ENCODE results near the gene CEP95. TPM values are rescaled to one million over a fixed set of nuclear protein-coding genes. Genes with fewer than 3 reads are reported as not detected.

CEP95 gene
- polyA plus RNA-seq, 4 donors: 17.1 to 75.0 (median 53.4) TPM

- no peaks in the 10 kb centered on the region for H3K27me3 ChIP-seq (ENCODE audit: control insufficient read depth in 3 of 3, insufficient read depth in 3 of 3, low read length in 3 of 3)
- peaks cover 4 to 14% (median 13%) of the 10 kb centered on the region in 3 donors for H3K36me3 ChIP-seq (ENCODE audit: control insufficient read depth in 3 of 3, insufficient read depth in 2 of 3, low read depth in 1 of 3, low read length in 3 of 3)
- FAIRE-seq (no peak), DNase-seq (no peak)
- no peaks in the 10 kb centered on the region for H3K9me3 ChIP-seq (ENCODE audit: control insufficient read depth in 2 of 2, insufficient read depth in 1 of 2, low read depth in 1 of 2, low read length in 1 of 2)
- 91 to 95% (median 94%) methylated on average over 6 of the region's 6 CpGs for WGBS, 3 donors
- H3K27ac ChIP-seq (ENCODE audit: low read depth in 1 of 3, low read length in 2 of 3): no peak overlapping the region
- no peak overlapping the region for H3K4me3 ChIP-seq (ENCODE audit: low read depth in 1 of 3, low read length in 3 of 3)
- peaks cover 0 to 6% (median 0%) of the 10 kb centered on the region in 3 donors for H3K4me1 ChIP-seq (ENCODE audit: control insufficient read depth in 3 of 3, insufficient read depth in 2 of 3, low read depth in 1 of 3, low read length in 2 of 3)
Observed at GRCh38 chr17:64509179-64509578, 2.4 kb downstream of the CEP95 start.

GRCh38 chr17:64515419-64515818 lies 8.6 kb downstream of the CEP95 start:
- no peak for FAIRE-seq

GRCh38 chr17:64515829-64516228 lies 9.1 kb downstream of the CEP95 start:
- DNase-seq (no peak), FAIRE-seq (no peak)
- Histone ChIP-seq H3K9me3 (ENCODE audit: control insufficient read depth in 2 of 2, insufficient read depth in 1 of 2, low read depth in 1 of 2, low read length in 1 of 2) (no peaks in the 10 kb centered on the region), H3K36me3 (ENCODE audit: control insufficient read depth in 3 of 3, insufficient read depth in 2 of 3, low read depth in 1 of 3, low read length in 3 of 3) (peaks cover 6 to 29% (median 21%) of the 10 kb centered on the region in 3 donors), H3K4me3 (ENCODE audit: low read depth in 1 of 3, low read length in 3 of 3) (no peak overlapping the region), H3K27ac (ENCODE audit: low read depth in 1 of 3, low read length in 2 of 3) (no peak overlapping the region), H3K4me1 (ENCODE audit: control insufficient read depth in 3 of 3, insufficient read depth in 2 of 3, low read depth in 1 of 3, low read length in 2 of 3) (no peaks in the 10 kb centered on the region), H3K27me3 (ENCODE audit: control insufficient read depth in 3 of 3, insufficient read depth in 3 of 3, low read length in 3 of 3) (no peaks in the 10 kb centered on the region)
- 85 to 92% (median 92%) methylated on average over 1 of the region's 1 CpG for WGBS, 3 donors

More at GRCh38 chr17:64515419-64515818, 8.6 kb downstream of the CEP95 start:
- Histone ChIP-seq H3K27ac (ENCODE audit: low read depth in 1 of 3, low read length in 2 of 3) (no peak overlapping the region), H3K4me3 (ENCODE audit: low read depth in 1 of 3, low read length in 3 of 3) (no peak overlapping the region), H3K4me1 (ENCODE audit: control insufficient read depth in 3 of 3, insufficient read depth in 2 of 3, low read depth in 1 of 3, low read length in 2 of 3) (no peaks in the 10 kb centered on the region), H3K27me3 (ENCODE audit: control insufficient read depth in 3 of 3, insufficient read depth in 3 of 3, low read length in 3 of 3) (no peaks in the 10 kb centered on the region), H3K9me3 (ENCODE audit: control insufficient read depth in 2 of 2, insufficient read depth in 1 of 2, low read depth in 1 of 2, low read length in 1 of 2) (no peaks in the 10 kb centered on the region), H3K36me3 (ENCODE audit: control insufficient read depth in 3 of 3, insufficient read depth in 2 of 3, low read depth in 1 of 3, low read length in 3 of 3) (peaks cover 6 to 30% (median 21%) of the 10 kb centered on the region in 3 donors)
- DNase-seq: no peak
- WGBS, 3 donors: 82 to 100% (median 88%) methylated on average over 2 of the region's 2 CpGs

GRCh38 chr17:64519601-64520000 lies 12.8 kb downstream of the CEP95 start:
- no peaks in the 10 kb centered on the region for H3K9me3 ChIP-seq (ENCODE audit: control insufficient read depth in 2 of 2, insufficient read depth in 1 of 2, low read depth in 1 of 2, low read length in 1 of 2)
- peaks cover 9 to 47% (median 17%) of the 10 kb centered on the region in 3 donors for H3K36me3 ChIP-seq (ENCODE audit: control insufficient read depth in 3 of 3, insufficient read depth in 2 of 3, low read depth in 1 of 3, low read length in 3 of 3)
- no peaks in the 10 kb centered on the region for H3K4me1 ChIP-seq (ENCODE audit: control insufficient read depth in 3 of 3, insufficient read depth in 2 of 3, low read depth in 1 of 3, low read length in 2 of 3)
- DNase-seq (no peak), FAIRE-seq (no peak)
- WGBS, 3 donors: 93 to 98% (median 94%) methylated on average over 6 of the region's 6 CpGs
- H3K27me3 ChIP-seq (ENCODE audit: control insufficient read depth in 3 of 3, insufficient read depth in 3 of 3, low read length in 3 of 3): no peaks in the 10 kb centered on the region
- no peak overlapping the region for H3K4me3 ChIP-seq (ENCODE audit: low read depth in 1 of 3, low read length in 3 of 3)
- H3K27ac ChIP-seq (ENCODE audit: low read depth in 1 of 3, low read length in 2 of 3): no peak overlapping the region

GRCh38 chr17:64520359-64520758 lies 13.6 kb downstream of the CEP95 start:
- FAIRE-seq: no peak
- peaks cover 12 to 52% (median 13%) of the 10 kb centered on the region in 3 donors for H3K36me3 ChIP-seq (ENCODE audit: control insufficient read depth in 3 of 3, insufficient read depth in 2 of 3, low read depth in 1 of 3, low read length in 3 of 3)
- H3K27me3 ChIP-seq (ENCODE audit: control insufficient read depth in 3 of 3, insufficient read depth in 3 of 3, low read length in 3 of 3): no peaks in the 10 kb centered on the region
- 96 to 98% (median 96%) methylated on average over 6 of the region's 6 CpGs for WGBS, 3 donors
- no peak for DNase-seq
- H3K9me3 ChIP-seq (ENCODE audit: control insufficient read depth in 2 of 2, insufficient read depth in 1 of 2, low read depth in 1 of 2, low read length in 1 of 2): no peaks in the 10 kb centered on the region
- H3K27ac ChIP-seq (ENCODE audit: low read depth in 1 of 3, low read length in 2 of 3): no peak overlapping the region
- no peaks in the 10 kb centered on the region for H3K4me1 ChIP-seq (ENCODE audit: control insufficient read depth in 3 of 3, insufficient read depth in 2 of 3, low read depth in 1 of 3, low read length in 2 of 3)
- H3K4me3 ChIP-seq (ENCODE audit: low read depth in 1 of 3, low read length in 3 of 3): no peak overlapping the region

GRCh38 chr17:64527914-64528313 lies 21.1 kb downstream of the CEP95 start:
- Histone ChIP-seq H3K27ac (ENCODE audit: low read depth in 1 of 3, low read length in 2 of 3) (no peak overlapping the region), H3K4me3 (ENCODE audit: low read depth in 1 of 3, low read length in 3 of 3) (no peak overlapping the region), H3K27me3 (ENCODE audit: control insufficient read depth in 3 of 3, insufficient read depth in 3 of 3, low read length in 3 of 3) (no peaks in the 10 kb centered on the region), H3K9me3 (ENCODE audit: control insufficient read depth in 2 of 2, insufficient read depth in 1 of 2, low read depth in 1 of 2, low read length in 1 of 2) (no peaks in the 10 kb centered on the region), H3K36me3 (ENCODE audit: control insufficient read depth in 3 of 3, insufficient read depth in 2 of 3, low read depth in 1 of 3, low read length in 3 of 3) (peaks cover 29 to 41% (median 36%) of the 10 kb centered on the region in 3 donors), H3K4me1 (ENCODE audit: control insufficient read depth in 3 of 3, insufficient read depth in 2 of 3, low read depth in 1 of 3, low read length in 2 of 3) (no peaks in the 10 kb centered on the region)
- no peak for DNase-seq
- 91 to 94% (median 93%) methylated on average over 2 of the region's 2 CpGs for WGBS, 3 donors
- no peak for FAIRE-seq

- Histone ChIP-seq H3K27me3 (ENCODE audit: control insufficient read depth in 3 of 3, insufficient read depth in 3 of 3, low read length in 3 of 3) (no peaks in the 10 kb centered on the region), H3K36me3 (ENCODE audit: control insufficient read depth in 3 of 3, insufficient read depth in 2 of 3, low read depth in 1 of 3, low read length in 3 of 3) (peaks cover 27 to 43% (median 42%) of the 10 kb centered on the region in 3 donors), H3K9me3 (ENCODE audit: control insufficient read depth in 2 of 2, insufficient read depth in 1 of 2, low read depth in 1 of 2, low read length in 1 of 2) (no peaks in the 10 kb centered on the region), H3K4me1 (ENCODE audit: control insufficient read depth in 3 of 3, insufficient read depth in 2 of 3, low read depth in 1 of 3, low read length in 2 of 3) (no peaks in the 10 kb centered on the region), H3K27ac (ENCODE audit: low read depth in 1 of 3, low read length in 2 of 3) (no peak overlapping the region), H3K4me3 (ENCODE audit: low read depth in 1 of 3, low read length in 3 of 3) (no peak overlapping the region)
- DNase-seq (no peak), FAIRE-seq (no peak)
- 95 to 98% (median 95%) methylated on average over 5 of the region's 5 CpGs for WGBS, 3 donors
Observed at GRCh38 chr17:64529221-64529620, 22.4 kb downstream of the CEP95 start.

- Histone ChIP-seq H3K36me3 (ENCODE audit: control insufficient read depth in 3 of 3, insufficient read depth in 2 of 3, low read depth in 1 of 3, low read length in 3 of 3) (peaks cover 24 to 48% (median 33%) of the 10 kb centered on the region in 3 donors), H3K27ac (ENCODE audit: low read depth in 1 of 3, low read length in 2 of 3) (no peak overlapping the region), H3K4me1 (ENCODE audit: control insufficient read depth in 3 of 3, insufficient read depth in 2 of 3, low read depth in 1 of 3, low read length in 2 of 3) (no peaks in the 10 kb centered on the region), H3K4me3 (ENCODE audit: low read depth in 1 of 3, low read length in 3 of 3) (no peak overlapping the region), H3K27me3 (ENCODE audit: control insufficient read depth in 3 of 3, insufficient read depth in 3 of 3, low read length in 3 of 3) (no peaks in the 10 kb centered on the region), H3K9me3 (ENCODE audit: control insufficient read depth in 2 of 2, insufficient read depth in 1 of 2, low read depth in 1 of 2, low read length in 1 of 2) (no peaks in the 10 kb centered on the region)
- no peak for DNase-seq
- WGBS, 3 donors: 70 to 79% (median 74%) methylated on average over 5 of the region's 5 CpGs
- no peak for FAIRE-seq
Observed at GRCh38 chr17:64531955-64532371, 25.2 kb downstream of the CEP95 start.

- WGBS, 3 donors: 92 to 95% (median 92%) methylated on average over 5 of the region's 5 CpGs
- H3K4me1 ChIP-seq (ENCODE audit: control insufficient read depth in 3 of 3, insufficient read depth in 2 of 3, low read depth in 1 of 3, low read length in 2 of 3): no peaks in the 10 kb centered on the region
- no peak overlapping the region for H3K27ac ChIP-seq (ENCODE audit: low read depth in 1 of 3, low read length in 2 of 3)
- no peaks in the 10 kb centered on the region for H3K27me3 ChIP-seq (ENCODE audit: control insufficient read depth in 3 of 3, insufficient read depth in 3 of 3, low read length in 3 of 3)
- H3K4me3 ChIP-seq (ENCODE audit: low read depth in 1 of 3, low read length in 3 of 3): no peak overlapping the region
- FAIRE-seq (no peak), DNase-seq (no peak)
- no peaks in the 10 kb centered on the region for H3K9me3 ChIP-seq (ENCODE audit: control insufficient read depth in 2 of 2, insufficient read depth in 1 of 2, low read depth in 1 of 2, low read length in 1 of 2)
- peaks cover 24 to 48% (median 32%) of the 10 kb centered on the region in 3 donors for H3K36me3 ChIP-seq (ENCODE audit: control insufficient read depth in 3 of 3, insufficient read depth in 2 of 3, low read depth in 1 of 3, low read length in 3 of 3)
Observed at GRCh38 chr17:64532409-64532808, 25.6 kb downstream of the CEP95 start.

All from small intestine (tissue), 7 donors.